NCI-H748 treated with DMSO at 0.1 percent for 48 hours (cell line): ENCODE measurements around the gene PIK3C2G.
A peak's percentile ranks its signal among the peaks of the same experiment; 100 is the strongest.
"Not testable (repeated sequence)": the region's sequence is repeated elsewhere in the genome, so short reads cannot be mapped to it uniquely, and the experiment has no call there.

Experiments used
- DNase-seq: peaks from one replicate; lab custom pipeline; 2025; lab: John Stamatoyannopoulos, UW

Gene PIK3C2G

GRCh38 chr12:18468246-18469075, 207.1 kb downstream of the PIK3C2G start:
- no peak for DNase-seq

GRCh38 chr12:18470251-18470650, 208.9 kb downstream of the PIK3C2G start:
- no peak for DNase-seq

- DNase-seq = no peak
Measured at GRCh38 chr12:18472304-18472703, 211.0 kb downstream of the PIK3C2G start.

- DNase-seq = no peak
Measured at GRCh38 chr12:18472806-18473205, 211.5 kb downstream of the PIK3C2G start.

- DNase-seq = no peak
Measured at GRCh38 chr12:18476861-18477260, 215.5 kb downstream of the PIK3C2G start.

GRCh38 chr12:18479256-18479655, 217.9 kb downstream of the PIK3C2G start:
- no peak for DNase-seq

GRCh38 chr12:18482601-18483120, 221.3 kb downstream of the PIK3C2G start:
- no peak for DNase-seq

- no peak for DNase-seq
Measured at GRCh38 chr12:18483698-18484325, 222.5 kb downstream of the PIK3C2G start.

GRCh38 chr12:18486036-18486435, 224.7 kb downstream of the PIK3C2G start:
- DNase-seq = no peak

GRCh38 chr12:18487509-18487908, 226.2 kb downstream of the PIK3C2G start:
- no peak for DNase-seq

- no peak for DNase-seq
Measured at GRCh38 chr12:18492372-18493025, 231.2 kb downstream of the PIK3C2G start.

GRCh38 chr12:18496156-18496555, 234.8 kb downstream of the PIK3C2G start:
- no peak for DNase-seq

GRCh38 chr12:18500160-18500574, 238.8 kb downstream of the PIK3C2G start:
- DNase-seq = not testable (repeated sequence)

- DNase-seq = not testable (repeated sequence)
Measured at GRCh38 chr12:18500736-18501135, 239.4 kb downstream of the PIK3C2G start.

GRCh38 chr12:18502422-18502968, 241.2 kb downstream of the PIK3C2G start:
- peak; percentile 92 for DNase-seq

- no peak for DNase-seq
Measured at GRCh38 chr12:18521461-18521860, 260.1 kb downstream of the PIK3C2G start.

- no peak for DNase-seq
Measured at GRCh38 chr12:18522806-18523205, 261.5 kb downstream of the PIK3C2G start.

GRCh38 chr12:18542497-18542896, 281.2 kb downstream of the PIK3C2G start:
- not testable (repeated sequence) for DNase-seq

- DNase-seq = no peak
Measured at GRCh38 chr12:18546399-18546798, 285.1 kb downstream of the PIK3C2G start.

- no peak for DNase-seq
Measured at GRCh38 chr12:18549598-18549997, 288.3 kb downstream of the PIK3C2G start.

GRCh38 chr12:18551106-18551505, 289.8 kb downstream of the PIK3C2G start:
- no peak for DNase-seq

GRCh38 chr12:18551701-18552100, 290.4 kb downstream of the PIK3C2G start:
- DNase-seq = no peak
